Heart left ventricle (tissue), 13 donors: ENCODE data around the gene EPHA6.
"Not testable (repeated sequence)": the region's sequence is repeated elsewhere in the genome, so short reads cannot be mapped to it uniquely, and the experiment has no call there.

Experiments
- CTCF ChIP-seq, 12 donors: fragments of 200-600 bp; sonication (generic) in 4 of 12; IDR thresholded peaks; one replicate each; pipeline versions ENCODE4 v1.5.0 to v1.8.0; 2018 to 2022; ENCODE audit warnings: antibody characterized with exemption in 12 of 12, mild to moderate bottlenecking in 5 of 12
- POLR2A ChIP-seq, 2 donors: fragments of 450-650 bp; IDR thresholded peaks; one replicate each; pipeline ENCODE4 v1.6.1; 2017; ENCODE audit warnings: antibody characterized with exemption in 2 of 2, mild to moderate bottlenecking in 2 of 2, moderate library complexity in 2 of 2
- donor health status: ischemic (EF 13 %, LVEDD 7.1; RV severe dilation, severe dysfunction).
- donor health status: DM: no; HTN: yes; CAD: no.
- donor health status: DM: no; HTN: no; CAD: no.
- donor health status: ischemic (EF 25% LVEDD 6.9; RV normal size, moderate dysfunction).
- donor health status: ischemic (EF 25% LVEDD 5.7; RV mildly dilated, moderate dysfunction).
- donor health status: ischemic (EF 35%, LVEDD 5.7; RV mildly dilated, moderate dysfunction).
- donor health status: nonischemic (EF 11% LVEDD 7.7; RV severe dilation, severe dysfunction).
- donor health status: DM: yes; HTN: yes; CAD: no.
- donor health status: PGD.
- donor health status: ischemic (EF 29% LVEDD 5.4; RV normal size, mild dysfunction).
- donor health status: nonischemic (EF 23%, LVEDD 6.1; RV moderate dilation, normal function).

DNA sequence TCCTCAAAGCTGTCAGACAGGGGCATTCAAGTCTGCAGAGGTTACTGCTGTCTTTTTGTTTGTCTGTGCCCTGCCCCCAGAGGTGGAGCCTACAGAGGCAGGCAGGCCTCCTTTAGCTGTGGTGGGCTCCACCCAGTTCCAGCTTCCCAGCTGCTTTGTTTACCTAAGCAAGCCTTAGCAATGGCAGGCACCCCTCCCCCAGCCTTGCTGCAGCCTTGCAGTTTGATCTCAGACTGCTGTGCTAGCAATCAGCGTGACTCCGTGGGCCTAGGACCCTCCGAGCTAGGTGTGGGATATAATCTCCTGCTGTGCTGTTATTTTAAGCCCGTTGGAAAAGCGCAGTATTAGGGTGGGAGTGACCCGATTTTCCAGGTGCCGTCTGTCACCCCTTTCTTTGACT lies 127.7 kb downstream of the EPHA6 start:
- not testable (repeated sequence) for TF ChIP-seq CTCF, POLR2A (IDR thresholded peaks at IDR 0.05)
